GM19238 (cell line): Measurements from ENCODE around the gene COL13A1.

ENCODE experiments used
- DNase-seq: peaks from one replicate; pipeline ENCODE4 v3.0.0; 2011; ENCODE audit warnings: low spot score; ENCODE audit not compliant: insufficient read length

The COL13A1 gene

GRCh38 chr10:69904533-69904932, 102.8 kb downstream of the COL13A1 start:
- no peak for DNase-seq

GRCh38 chr10:69906425-69906824, 104.7 kb downstream of the COL13A1 start:
- DNase-seq: no peak

- DNase-seq: no peak
Observed at GRCh38 chr10:69907517-69907916, 105.8 kb downstream of the COL13A1 start.

- DNase-seq: no peak
Observed at GRCh38 chr10:69908124-69908523, 106.4 kb downstream of the COL13A1 start.

GRCh38 chr10:69910561-69910960, 108.9 kb downstream of the COL13A1 start:
- DNase-seq: no peak

- no peak for DNase-seq
Observed at GRCh38 chr10:69911613-69912528, 110.2 kb downstream of the COL13A1 start.

GRCh38 chr10:69912589-69912988, 110.9 kb downstream of the COL13A1 start:
- no peak for DNase-seq

GRCh38 chr10:69913606-69914382, 112.1 kb downstream of the COL13A1 start:
- no peak for DNase-seq

GRCh38 chr10:69914398-69915214, 112.9 kb downstream of the COL13A1 start:
- DNase-seq: peak; percentile 60

GRCh38 chr10:69915215-69915560, 113.5 kb downstream of the COL13A1 start:
- DNase-seq: no peak

GRCh38 chr10:69916118-69916517, 114.4 kb downstream of the COL13A1 start:
- no peak for DNase-seq

GRCh38 chr10:69918036-69918435, 116.3 kb downstream of the COL13A1 start:
- DNase-seq: no peak

GRCh38 chr10:69919250-69919649, 117.5 kb downstream of the COL13A1 start:
- DNase-seq: no peak

GRCh38 chr10:69925111-69925510, 123.4 kb downstream of the COL13A1 start:
- DNase-seq: no peak

GRCh38 chr10:69928339-69928738, 126.6 kb downstream of the COL13A1 start:
- no peak for DNase-seq

- DNase-seq: no peak
Observed at GRCh38 chr10:69929575-69929974, 127.9 kb downstream of the COL13A1 start.

- DNase-seq: no peak
Observed at GRCh38 chr10:69934768-69935167, 133.1 kb downstream of the COL13A1 start.

- no peak for DNase-seq
Observed at GRCh38 chr10:69936091-69936490, 134.4 kb downstream of the COL13A1 start.

- DNase-seq: no peak
Observed at GRCh38 chr10:69938541-69938991, 136.9 kb downstream of the COL13A1 start.

GRCh38 chr10:69939061-69939460, 137.4 kb downstream of the COL13A1 start:
- no peak for DNase-seq

- DNase-seq: no peak
Observed at GRCh38 chr10:69939481-69939880, 137.8 kb downstream of the COL13A1 start.

GRCh38 chr10:69941730-69942129, 140.0 kb downstream of the COL13A1 start:
- no peak for DNase-seq
